Mucosa of stomach (tissue), 1 donor: ENCODE results near the gene ADGRD1.

Experiments
- H3K27me3 ChIP-seq: one replicate; pipeline ENCODE4 v1.7.0; 2013; ENCODE audit warnings: mild to moderate bottlenecking, low read length; ENCODE audit not compliant: control insufficient read depth, insufficient read depth
- H3K36me3 ChIP-seq: one replicate; pipeline ENCODE4 v1.7.0; 2013; ENCODE audit warnings: low read length; ENCODE audit not compliant: control insufficient read depth, insufficient read depth
- H3K4me1 ChIP-seq: one replicate; pipeline ENCODE4 v1.7.0; 2013; ENCODE audit warnings: mild to moderate bottlenecking, low read length; ENCODE audit not compliant: control insufficient read depth, insufficient read depth
- H3K4me3 ChIP-seq: one replicate; pipeline ENCODE4 v1.7.0; 2013; ENCODE audit warnings: low read length
- H3K9ac ChIP-seq: one replicate; pipeline ENCODE4 v1.7.0; 2013; ENCODE audit warnings: mild to moderate bottlenecking, low read length, moderate library complexity
- H3K9me3 ChIP-seq: one replicate; pipeline ENCODE4 v1.7.0; 2013; ENCODE audit warnings: mild to moderate bottlenecking, low read length, moderate library complexity; ENCODE audit not compliant: control insufficient read depth
- donor health status: Pancreatic carcinoma.

The ADGRD1 gene

DNA sequence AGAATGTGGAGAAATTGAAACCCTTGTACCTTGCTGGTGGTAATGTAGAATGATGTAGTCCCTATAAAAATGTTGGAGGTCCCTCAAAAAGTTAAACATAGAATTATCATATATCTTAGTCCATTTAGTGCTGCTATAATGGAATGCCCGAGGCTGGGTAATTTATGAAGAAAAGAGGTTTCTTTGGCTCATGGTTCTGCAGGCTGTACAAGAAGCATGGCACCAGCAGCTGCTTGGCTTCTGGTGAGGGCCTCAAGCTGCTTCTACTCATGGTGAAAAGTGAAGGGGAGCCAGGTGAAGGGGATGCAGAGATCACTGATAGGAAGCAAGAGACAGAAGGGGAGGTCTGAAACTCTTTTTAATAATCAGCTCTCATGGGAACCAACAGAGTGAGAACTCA lies 233.9 kb downstream of the ADGRD1 start:
- H3K27me3 ChIP-seq, result no peaks in the 10 kb centered on the region
- H3K36me3 ChIP-seq, result no peaks in the 10 kb centered on the region
- no peaks in the 10 kb centered on the region for H3K4me1 ChIP-seq
- no peak overlapping the region for H3K4me3 ChIP-seq
- H3K9ac ChIP-seq, result no peak overlapping the region
- H3K9me3 ChIP-seq, result no peaks in the 10 kb centered on the region

DNA sequence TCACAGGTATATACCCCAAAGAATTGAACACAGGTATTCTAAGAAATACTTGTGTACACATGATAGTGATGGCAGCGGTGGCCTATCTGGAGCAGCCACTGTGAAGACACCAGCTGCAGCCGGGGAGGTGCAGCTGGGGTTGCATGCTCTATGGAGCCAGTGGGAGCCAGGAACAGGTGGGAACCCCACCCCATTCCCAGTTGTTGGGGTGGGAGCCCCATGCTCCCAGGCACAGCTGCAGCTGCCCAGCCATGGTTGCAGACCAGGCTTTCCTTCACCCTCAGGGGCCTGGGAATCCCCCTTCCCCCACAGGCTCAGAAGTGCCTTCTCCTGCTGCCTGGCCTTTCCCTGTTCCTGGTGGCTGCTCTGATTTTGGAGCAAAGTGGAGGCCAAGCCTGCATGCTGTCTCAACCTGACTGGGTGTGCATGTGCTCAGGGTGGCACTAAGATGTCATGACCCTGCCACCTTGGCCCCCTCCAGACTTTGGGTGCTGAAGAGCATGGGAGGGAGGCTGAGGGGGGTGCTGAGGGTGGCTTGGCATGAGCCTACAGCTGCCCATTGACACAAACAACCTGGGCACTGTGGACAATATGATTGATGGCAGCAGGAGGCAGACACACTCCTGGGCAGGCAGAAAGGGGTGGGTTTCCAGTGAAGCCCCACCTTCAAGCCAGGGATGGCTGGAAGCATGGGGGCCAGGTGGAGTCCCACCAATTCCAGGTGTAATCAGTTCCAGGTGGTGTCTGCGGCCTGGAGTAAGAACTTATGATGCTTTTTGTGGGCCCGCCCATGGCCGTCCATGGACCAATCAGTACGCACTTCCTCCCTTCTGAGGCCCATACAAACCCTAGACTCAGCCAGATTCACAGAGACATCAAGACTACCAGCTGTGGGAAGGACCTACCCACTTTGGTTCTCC lies 234.7 kb downstream of the ADGRD1 start:
- Histone ChIP-seq H3K9me3 (no peaks in the 10 kb centered on the region), H3K4me1 (no peaks in the 10 kb centered on the region), H3K9ac (no peak overlapping the region), H3K36me3 (no peaks in the 10 kb centered on the region), H3K4me3 (no peak overlapping the region), H3K27me3 (no peaks in the 10 kb centered on the region)

DNA sequence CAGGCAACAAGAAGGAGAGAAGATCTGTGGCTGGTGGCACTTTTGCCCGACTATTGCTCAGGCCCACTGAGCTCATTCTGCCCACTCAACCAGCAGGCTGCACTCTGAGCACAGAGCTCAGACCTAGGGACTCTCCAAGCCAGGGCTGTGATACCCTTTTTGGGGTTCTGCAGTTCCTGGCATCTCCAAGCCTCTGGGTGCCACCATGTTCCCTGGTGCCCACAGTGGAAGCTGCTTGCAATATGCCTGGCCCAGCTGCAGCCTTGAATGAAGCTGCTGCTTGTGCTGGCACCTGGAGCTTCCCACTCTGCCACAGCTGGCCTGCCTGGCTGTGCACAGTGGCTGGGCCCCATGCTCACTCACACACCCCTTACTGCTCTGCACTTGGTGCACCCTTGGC lies 236.1 kb downstream of the ADGRD1 start:
- no peak overlapping the region for H3K4me3 ChIP-seq
- H3K27me3 ChIP-seq, result no peaks in the 10 kb centered on the region
- H3K36me3 ChIP-seq, result no peaks in the 10 kb centered on the region
- H3K4me1 ChIP-seq, result no peaks in the 10 kb centered on the region
- no peak overlapping the region for H3K9ac ChIP-seq
- no peaks in the 10 kb centered on the region for H3K9me3 ChIP-seq

DNA sequence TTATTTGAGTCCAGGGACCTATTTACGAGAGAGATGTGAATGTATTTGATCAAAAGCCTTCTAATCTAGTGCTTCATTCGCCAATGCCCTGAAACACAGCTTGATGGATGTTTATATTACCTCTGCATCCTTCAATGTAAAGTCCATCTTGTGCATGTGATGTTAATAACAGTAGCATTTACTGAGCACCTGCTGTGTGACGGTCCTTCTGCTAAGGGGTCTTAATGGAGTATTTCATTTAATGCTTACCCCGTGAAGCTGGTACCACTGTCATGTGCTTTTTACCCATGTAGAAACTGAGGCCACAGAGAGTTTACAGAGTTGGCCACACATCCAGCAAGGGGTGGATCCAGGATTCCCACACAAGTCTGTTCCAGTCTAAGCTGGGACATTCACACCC lies 237.3 kb downstream of the ADGRD1 start:
- no peaks in the 10 kb centered on the region for H3K36me3 ChIP-seq
- no peaks in the 10 kb centered on the region for H3K27me3 ChIP-seq
- no peaks in the 10 kb centered on the region for H3K9me3 ChIP-seq
- H3K4me3 ChIP-seq, result no peak overlapping the region
- no peaks in the 10 kb centered on the region for H3K4me1 ChIP-seq
- no peak overlapping the region for H3K9ac ChIP-seq
